NCI-H1930 (cell line): Measurements from ENCODE around the gene MAML2.

Source experiments
- DNase-seq, 2 experiments: peaks; one replicate each; lab custom pipeline; 2025; lab: John Stamatoyannopoulos, UW

Gene MAML2

DNA sequence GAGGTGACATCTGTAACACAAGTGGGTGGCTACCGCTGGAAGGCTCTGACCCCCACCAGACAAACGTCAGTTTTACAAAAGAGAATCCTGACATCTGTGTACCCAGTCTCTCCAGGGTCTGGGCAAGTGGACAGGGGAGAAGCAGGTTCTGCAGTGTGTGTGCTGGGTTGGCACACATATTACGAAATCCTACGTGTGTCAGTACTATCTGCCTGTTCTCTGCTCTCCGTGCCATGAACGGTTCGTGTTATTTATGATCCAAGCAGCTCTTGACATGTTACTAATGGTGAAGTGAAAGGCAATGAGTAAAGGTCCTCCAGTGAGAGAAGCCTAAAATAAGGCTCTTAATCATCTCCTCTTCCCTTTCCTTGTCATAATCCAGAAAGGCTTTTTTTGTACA is 217.6 kb downstream of the MAML2 start:
- no peak for DNase-seq

- DNase-seq = no peak
Measured at GRCh38 chr11:96124155-96124554, 218.8 kb downstream of the MAML2 start.

DNA sequence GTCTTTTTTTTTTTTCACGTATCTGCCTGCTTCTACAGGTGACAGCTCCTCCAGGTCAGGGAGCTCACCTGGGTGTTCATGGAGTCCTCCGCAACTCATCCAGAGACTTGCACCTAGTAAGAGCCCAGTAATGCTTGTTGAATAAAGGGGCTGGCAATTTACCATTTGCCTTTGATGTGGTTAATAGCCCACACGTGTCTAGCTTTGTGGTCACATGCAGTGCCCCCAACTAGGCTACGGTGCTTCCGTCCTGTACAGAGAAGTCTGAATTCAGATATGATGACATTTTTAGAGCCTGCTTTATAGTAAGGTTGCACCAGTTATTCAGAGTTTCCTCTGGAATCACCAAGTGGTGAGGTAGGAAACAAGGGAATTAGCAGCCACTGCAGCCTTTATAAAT is 219.7 kb downstream of the MAML2 start:
- no peak for DNase-seq

GRCh38 chr11:96122601-96123074 is 220.4 kb downstream of the MAML2 start:
- DNase-seq = no peak

DNA sequence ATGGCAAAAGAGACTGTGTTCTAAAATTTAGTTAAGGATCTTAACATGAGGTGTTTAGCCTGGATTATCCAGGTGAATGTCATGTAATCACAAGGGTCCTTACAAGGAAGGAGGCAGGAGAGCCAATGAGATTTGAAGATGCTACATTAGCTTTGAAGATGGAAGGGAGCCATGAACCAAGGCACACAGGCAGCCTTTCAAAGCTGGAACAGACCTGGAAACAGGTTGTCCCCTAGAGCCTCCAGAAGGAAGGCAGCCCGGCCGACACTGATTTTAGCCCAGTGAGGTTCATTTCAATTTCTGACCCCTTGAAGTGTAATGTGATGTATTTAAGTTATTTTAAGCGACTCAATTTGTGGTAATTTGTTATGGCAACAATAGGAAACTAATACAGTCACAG is 223.8 kb downstream of the MAML2 start:
- no peak for DNase-seq

DNA sequence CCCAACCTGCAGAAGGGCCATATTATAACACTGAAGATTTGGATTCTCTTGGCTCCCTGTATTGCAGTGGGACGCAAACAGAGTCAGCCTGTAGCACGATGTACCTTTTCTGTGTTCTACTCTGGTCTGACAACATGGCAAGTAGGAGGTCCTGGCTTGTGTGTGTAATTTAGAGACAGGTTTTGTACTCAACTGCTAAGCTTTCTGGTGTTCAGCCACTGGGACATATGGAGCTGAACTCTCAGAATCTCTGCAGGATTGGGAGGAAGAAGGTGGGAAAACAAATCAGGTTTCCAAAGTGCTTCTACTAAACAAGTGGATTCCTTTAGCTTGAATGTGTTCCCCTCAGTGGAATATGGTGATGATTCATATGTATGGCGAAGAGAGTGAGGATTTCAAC is 226.6 kb downstream of the MAML2 start:
- no peak for DNase-seq

- no peak for DNase-seq
Measured at GRCh38 chr11:96114178-96115064, 228.6 kb downstream of the MAML2 start.

- no peak for DNase-seq
Measured at GRCh38 chr11:96113193-96113681, 229.8 kb downstream of the MAML2 start.

DNA sequence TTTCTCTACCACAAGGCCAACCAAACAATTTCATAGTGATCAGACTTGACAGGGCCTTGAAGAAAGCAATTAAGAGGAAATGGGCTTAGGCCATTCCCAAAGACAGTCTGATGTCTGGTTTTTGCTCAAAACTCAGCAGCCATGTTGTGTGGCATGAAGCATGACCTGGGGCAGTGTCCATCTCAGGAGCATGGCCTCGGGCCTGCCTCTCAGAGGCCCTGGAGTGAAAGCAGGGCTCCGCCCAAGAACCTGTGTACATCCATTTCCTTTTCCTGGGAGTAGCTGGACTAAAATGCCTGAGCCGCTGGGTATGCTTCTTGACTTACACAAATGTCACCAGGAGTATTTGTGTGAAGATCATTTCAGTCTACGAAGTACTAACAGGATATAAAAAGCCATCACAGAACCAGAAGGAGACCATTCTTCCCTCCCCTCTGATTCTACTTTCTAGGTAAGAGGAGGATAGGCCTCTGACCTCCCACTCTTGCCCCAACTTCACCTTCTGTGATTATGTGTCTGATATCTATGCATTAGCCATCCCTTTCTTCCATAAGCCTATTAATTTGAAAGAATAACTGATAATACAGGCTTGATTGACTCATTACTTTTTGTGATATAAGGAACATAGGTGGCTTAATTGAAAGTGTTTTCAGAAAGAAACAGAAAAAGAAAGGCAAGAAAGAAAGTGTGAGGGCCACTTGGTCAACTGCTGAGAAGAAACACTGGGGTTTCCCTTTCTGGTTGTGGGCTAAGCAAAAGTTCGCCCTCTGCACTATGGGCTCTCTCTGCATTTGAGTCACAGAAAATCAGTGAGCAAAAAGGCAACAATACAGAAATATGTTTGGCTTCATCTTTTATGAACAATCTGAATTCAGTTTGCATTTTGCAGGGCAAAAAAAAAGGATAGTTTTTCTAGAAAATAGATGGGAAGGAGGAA is 230.5 kb downstream of the MAML2 start:
- no peak for DNase-seq

GRCh38 chr11:96111308-96111707 is 231.7 kb downstream of the MAML2 start:
- no peak for DNase-seq

GRCh38 chr11:96110302-96110701 is 232.7 kb downstream of the MAML2 start:
- no peak for DNase-seq

GRCh38 chr11:96109331-96110030 is 233.5 kb downstream of the MAML2 start:
- no peak for DNase-seq

DNA sequence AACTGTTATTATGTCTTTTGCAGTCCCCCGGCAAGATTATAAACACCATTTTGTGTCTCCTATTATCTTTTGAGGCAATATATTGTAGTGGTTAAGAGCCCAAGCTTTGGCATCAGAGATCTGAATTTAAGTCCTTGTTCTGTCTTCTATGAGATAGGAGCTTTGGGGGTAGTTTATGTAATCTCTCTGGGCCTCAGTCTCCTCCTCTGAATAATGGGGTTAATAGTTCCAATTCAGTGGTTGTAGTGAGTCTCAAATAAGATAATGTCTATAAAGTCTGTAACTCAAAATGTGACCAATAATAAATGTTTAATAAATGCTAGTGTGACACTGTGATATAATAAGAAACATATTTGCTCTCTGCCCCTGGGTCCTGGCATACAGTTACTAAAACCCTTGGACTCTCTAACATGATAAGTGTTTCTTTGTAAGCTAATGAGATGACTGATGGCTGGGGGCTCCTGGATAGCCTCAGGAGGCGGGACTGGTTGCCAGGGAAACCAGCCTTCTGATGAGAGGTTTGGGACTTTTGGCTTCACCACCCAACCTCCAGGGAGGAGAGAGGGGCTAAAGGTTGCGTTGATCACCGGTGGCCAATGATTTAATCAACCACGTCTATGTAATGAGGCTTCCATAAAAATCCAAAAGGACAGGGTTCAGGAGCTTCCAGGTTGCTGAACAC is 235.7 kb downstream of the MAML2 start:
- DNase-seq = no peak

GRCh38 chr11:96106645-96107044 is 236.3 kb downstream of the MAML2 start:
- DNase-seq = no peak

DNA sequence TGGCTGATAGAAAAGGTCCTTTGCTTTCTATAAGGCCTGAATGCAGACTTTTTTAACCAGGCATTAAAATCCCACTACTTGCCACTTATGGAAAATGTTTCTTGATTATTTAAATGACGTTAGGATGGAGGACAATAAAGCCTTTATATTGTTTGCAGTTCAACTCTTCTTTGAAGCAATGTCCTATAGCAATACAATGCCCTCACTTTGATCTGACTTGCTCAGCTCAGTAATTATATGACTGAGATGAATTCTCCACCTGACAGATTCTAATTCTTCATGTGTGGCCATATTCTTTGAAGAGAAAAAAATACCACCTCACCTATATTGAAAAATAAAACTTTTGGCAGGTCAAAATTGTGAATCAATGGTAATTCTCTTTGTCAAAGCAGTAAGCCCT is 237.1 kb downstream of the MAML2 start:
- DNase-seq = no peak

GRCh38 chr11:96105197-96105895 is 237.6 kb downstream of the MAML2 start:
- no peak for DNase-seq

- DNase-seq = no peak
Measured at GRCh38 chr11:96104496-96104895, 238.5 kb downstream of the MAML2 start.

GRCh38 chr11:96103721-96104120 is 239.3 kb downstream of the MAML2 start:
- no peak for DNase-seq

GRCh38 chr11:96103102-96103501 is 239.9 kb downstream of the MAML2 start:
- DNase-seq = no peak

- no peak for DNase-seq
Measured at GRCh38 chr11:96102664-96103078, 240.3 kb downstream of the MAML2 start.

DNA sequence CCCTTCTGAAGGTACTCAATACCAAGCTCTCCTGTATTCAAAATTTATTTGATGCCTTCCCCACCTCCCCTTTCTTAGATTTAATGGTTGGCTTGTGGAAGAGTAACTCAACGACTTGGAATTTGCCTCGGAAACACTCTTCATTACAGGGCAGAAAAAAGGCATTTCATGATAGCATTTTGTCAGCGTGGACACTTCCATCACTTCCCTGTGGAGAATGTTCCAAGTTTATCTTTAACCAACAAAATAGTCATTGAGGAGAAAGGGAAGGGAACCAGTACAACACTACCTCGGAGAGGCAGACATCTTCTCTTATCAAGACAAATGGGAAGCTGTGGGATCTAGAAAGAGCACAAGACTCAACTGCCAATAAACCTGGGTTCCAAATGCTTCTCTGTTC is 241.8 kb downstream of the MAML2 start:
- no peak for DNase-seq
